CD14-positive monocyte (primary cell): ENCODE measurements around the gene DPP7. TPM values are rescaled to one million over a fixed set of nuclear protein-coding genes. Genes with fewer than 3 reads are reported as not detected.

ENCODE experiments used
- DNase-seq, 3 donors: peaks; one replicate each; pipeline ENCODE4 v3.0.0-alpha.2; 2011 to 2022
- H2AFZ ChIP-seq: 2 replicates; pipeline ENCODE4 v1.6.0; 2012; ENCODE audit warnings: mild to moderate bottlenecking, low read depth, low read length, inconsistent platforms; ENCODE audit not compliant: insufficient read depth, poor library complexity, severe bottlenecking
- H3K27ac ChIP-seq, 2 donors: 1 replicate in 1 of 2; 2 replicates in 1 of 2; pipeline ENCODE4 v1.5.1; 2012 to 2013; ENCODE audit warnings: low read length in 2 of 2, control low read depth in 1 of 2, inconsistent platforms in 1 of 2, low read depth in 1 of 2, mild to moderate bottlenecking in 1 of 2
- H3K27me3 ChIP-seq, 2 donors: one replicate each; pipeline versions ENCODE4 v1.6.0 to v1.6.1; 2011 to 2013; ENCODE audit warnings: low read length in 2 of 2; ENCODE audit not compliant: control insufficient read depth in 2 of 2, insufficient read depth in 2 of 2
- H3K36me3 ChIP-seq, 2 donors: replicated peaks in 1 of 2; 1 replicate in 1 of 2; 2 replicates in 1 of 2; pipeline versions ENCODE4 v1.5.1 to v1.6.1; 2012 to 2013; ENCODE audit warnings: low read length in 2 of 2, control low read depth in 1 of 2, inconsistent platforms in 1 of 2, mild to moderate bottlenecking in 1 of 2; ENCODE audit not compliant: insufficient read depth in 2 of 2, control insufficient read depth in 1 of 2
- H3K4me1 ChIP-seq, 2 donors: 1 replicate in 1 of 2; 2 replicates in 1 of 2; pipeline versions ENCODE4 v1.5.1 to v1.6.1; 2012 to 2013; ENCODE audit warnings: low read length in 2 of 2, control low read depth in 1 of 2, inconsistent platforms in 1 of 2, mild to moderate bottlenecking in 1 of 2, moderate library complexity in 1 of 2; ENCODE audit not compliant: insufficient read depth in 2 of 2, control insufficient read depth in 1 of 2
- H3K4me2 ChIP-seq: replicated peaks from 2 replicates; pipeline ENCODE3; 2012; ENCODE audit warnings: low read length, moderate library complexity, mild to moderate bottlenecking; ENCODE audit not compliant: poor library complexity, severe bottlenecking; ENCODE audit errors: extremely low read depth
- H3K4me3 ChIP-seq, 3 experiments: fragments of 200-600 bp in 1 of 3; sonication (generic) in 1 of 3; replicated peaks in 1 of 3; 1 replicate in 2 of 3; 2 replicates in 1 of 3; pipeline ENCODE4 v1.5.1; 2011 to 2013; ENCODE audit warnings: low read length in 3 of 3, mild to moderate bottlenecking in 3 of 3, control low read depth in 2 of 3, low read depth in 2 of 3, inconsistent platforms in 1 of 3, moderate library complexity in 1 of 3
- H3K79me2 ChIP-seq: 2 replicates; pipeline ENCODE4 v1.6.0; 2012; ENCODE audit warnings: mild to moderate bottlenecking, control low read depth, inconsistent platforms, low read length, moderate library complexity; ENCODE audit not compliant: insufficient read depth
- H3K9ac ChIP-seq: 2 replicates; pipeline ENCODE4 v1.6.0; 2017; ENCODE audit warnings: low read length, mild to moderate bottlenecking; ENCODE audit not compliant: insufficient read depth, poor library complexity, severe bottlenecking
- H3K9me3 ChIP-seq, 2 donors: replicated peaks in 1 of 2; 1 replicate in 1 of 2; 2 replicates in 1 of 2; pipeline versions ENCODE4 v1.5.1 to v1.6.1; 2012 to 2013; ENCODE audit warnings: low read length in 2 of 2, control low read depth in 1 of 2; ENCODE audit not compliant: control insufficient read depth in 1 of 2, insufficient read depth in 1 of 2
- H4K20me1 ChIP-seq: 2 replicates; pipeline ENCODE4 v1.6.0; 2012; ENCODE audit warnings: mild to moderate bottlenecking, low read length, control low read depth, moderate library complexity; ENCODE audit not compliant: insufficient read depth
- H3K27ac Mint-ChIP-seq, 7 donors: one replicate each; pipeline ENCODE4 v1.8.0; 2020; ENCODE audit warnings: mild to moderate bottlenecking in 7 of 7, mixed read lengths in 7 of 7, moderate library complexity in 6 of 7, inconsistent platforms in 2 of 7
- H3K27me3 Mint-ChIP-seq, 3 donors: one replicate each; pipeline ENCODE4 v1.8.0; 2021 to 2022; ENCODE audit warnings: low read depth in 3 of 3, mild to moderate bottlenecking in 3 of 3, mixed read lengths in 3 of 3, moderate library complexity in 3 of 3, inconsistent platforms in 1 of 3
- H3K36me3 Mint-ChIP-seq, 2 donors: one replicate each; pipeline ENCODE4 v1.8.0; 2020; ENCODE audit warnings: mixed read lengths in 2 of 2, inconsistent platforms in 1 of 2, mild to moderate bottlenecking in 1 of 2
- H3K4me1 Mint-ChIP-seq: one replicate; pipeline ENCODE4 v1.8.0; 2020; ENCODE audit warnings: mild to moderate bottlenecking, mixed read lengths
- H3K4me3 Mint-ChIP-seq, 2 donors: one replicate each; pipeline ENCODE4 v1.8.0; 2020; ENCODE audit warnings: mild to moderate bottlenecking in 2 of 2, mixed read lengths in 2 of 2, moderate library complexity in 1 of 2
- H3K9me3 Mint-ChIP-seq, 7 donors: one replicate each; pipeline ENCODE4 v1.8.0; 2020 to 2022; ENCODE audit warnings: mixed read lengths in 7 of 7, mild to moderate bottlenecking in 6 of 7, moderate library complexity in 6 of 7, inconsistent platforms in 2 of 7
- CTCF ChIP-seq: fragments of 200-600 bp; IDR thresholded peaks from one replicate; pipeline ENCODE4 v1.8.0; 2022; ENCODE audit warnings: antibody characterized with exemption, mild to moderate bottlenecking
- WGBS: methylation state at CpG from one replicate; pipeline ENCODE4 v1.1.5; 2013; ENCODE audit warnings: missing lambda C conversion rate; ENCODE audit not compliant: insufficient coverage; 5-methylcytosine and 5-hydroxymethylcytosine counted together
- intact Hi-C, 2 donors: fragments of 100-400 bp; cut with micrococcal nuclease; formaldehyde crosslinking; loops; one replicate each; pipeline versions ENCODE4 v1.15.0 to v1.15.1; 2023
- polyA plus RNA-seq, 3 donors: library from polyadenylated mRNA; depleted of rRNA in 1 of 3; unstranded in 2 of 3; stranded (reverse) in 1 of 3; fragments of 300-500 nt in 2 of 3; fragments of >200 nt in 1 of 3; fragmentation: Illumina TruSeq in 2 of 3; gene quantifications; 1 replicate in 2 of 3; 2 replicates in 1 of 3; pipeline ENCODE4 v1.2.3, GENCODE V29; 2012 to 2021

Gene DPP7
- polyA plus RNA-seq, 3 donors = 68.3 to 287 (median 150) TPM

- Histone ChIP-seq H3K4me3 (no peak overlapping the region), H3K36me3 (peaks cover 83 to 100% of the 10 kb centered on the region in 2 donors), H4K20me1 (peaks cover 11% of the 10 kb centered on the region), H2AFZ (no peak overlapping the region), H3K9me3 (peaks cover 4 to 15% of the 10 kb centered on the region in 2 donors), H3K4me1 (no peaks in the 10 kb centered on the region), H3K27me3 (no peaks in the 10 kb centered on the region), H3K9ac (no peak overlapping the region), H3K27ac (no peak overlapping the region), H3K79me2 (no peaks in the 10 kb centered on the region), H3K4me2 (no peak overlapping the region)
- 94% methylated on average over 26 of the region's 27 CpGs for WGBS
- Mint-ChIP-seq H3K4me3 (no peak overlapping the region), H3K4me1 (no peaks in the 10 kb centered on the region), H3K27ac (no peak overlapping the region), H3K9me3 (peaks cover 0 to 3% (median 0%) of the 10 kb centered on the region in 7 donors), H3K36me3 (peaks cover 16 to 52% of the 10 kb centered on the region in 2 donors), H3K27me3 (peaks cover 0 to 1% (median 0%) of the 10 kb centered on the region in 3 donors)
- no peak for TF ChIP-seq CTCF
- DNase-seq = no peak
- intact Hi-C loops = no loop called here
Measured at GRCh38 chr9:137107312-137107921, 7.1 kb downstream of the DPP7 start.

GRCh38 chr9:137106662-137107250 lies 7.8 kb downstream of the DPP7 start:
- H3K4me3 ChIP-seq = no peak overlapping the region
- Mint-ChIP-seq H3K4me3 (no peak overlapping the region), H3K9me3 (peaks cover 0 to 3% (median 0%) of the 10 kb centered on the region in 7 donors), H3K36me3 (peaks cover 16 to 50% of the 10 kb centered on the region in 2 donors), H3K4me1 (no peaks in the 10 kb centered on the region), H3K27ac (peak overlapping the region in 1 of 7 donors; percentile 11), H3K27me3 (peaks cover 0 to 1% (median 0%) of the 10 kb centered on the region in 3 donors)
- TF ChIP-seq CTCF = no peak
- H3K27me3 ChIP-seq = no peaks in the 10 kb centered on the region
- intact Hi-C loops = no loop called here
- H3K27ac ChIP-seq = no peak overlapping the region
- peaks cover 10 to 22% of the 10 kb centered on the region in 2 donors for H3K9me3 ChIP-seq
- 99% methylated on average over 27 of the region's 27 CpGs for WGBS
- H3K4me1 ChIP-seq = no peaks in the 10 kb centered on the region
- no peak overlapping the region for H3K4me2 ChIP-seq
- H3K79me2 ChIP-seq = no peaks in the 10 kb centered on the region
- H4K20me1 ChIP-seq = peaks cover 9% of the 10 kb centered on the region
- H2AFZ ChIP-seq = no peak overlapping the region
- DNase-seq = no peak
- H3K36me3 ChIP-seq = peaks cover 83 to 100% of the 10 kb centered on the region in 2 donors
- no peak overlapping the region for H3K9ac ChIP-seq
